ENCODE results near the gene ZC3H18. TPM values are rescaled to one million over a fixed set of nuclear protein-coding genes. Genes with fewer than 3 reads are reported as not detected.

ZC3H18 gene
- total and polyA plus RNA-seq, 10 of the 15 experiments (the other 5 are each of a cell fraction or from before 2014, with no cell fraction given) = 1.0 to 58.3 (median 22.4) TPM

- Histone ChIP-seq H3K4me3 (no peak overlapping the region), H3K9ac (ENCODE audit: control insufficient read depth, insufficient read depth, low read length) (no peak overlapping the region), H3K36me3 (ENCODE audit: control insufficient read depth in 2 of 2, insufficient read depth in 2 of 2, low read length in 1 of 2) (peaks cover 32 to 46% of the 10 kb centered on the region in 2 experiments), H3K79me2 (ENCODE audit: control insufficient read depth, insufficient read depth, low read length) (no peaks in the 10 kb centered on the region), H2AFZ (ENCODE audit: control insufficient read depth, low read depth, low read length) (no peak overlapping the region), H3K4me1 (ENCODE audit: control insufficient read depth, insufficient read depth, low read length) (no peaks in the 10 kb centered on the region; the same call in 1 of the 2 replicates), H4K20me1 (ENCODE audit: control insufficient read depth, insufficient read depth) (no peaks in the 10 kb centered on the region), H3K27ac (ENCODE audit: control insufficient read depth, insufficient read depth) (no peak overlapping the region), H3K27me3 (replicated peaks in 1 of 2; ENCODE audit: control insufficient read depth in 2 of 2, insufficient read depth in 2 of 2, low read length in 1 of 2) (no peaks in the 10 kb centered on the region), H3K9me3 (replicated peaks; ENCODE audit: control insufficient read depth, insufficient read depth, low read length) (no peaks in the 10 kb centered on the region), H3K4me2 (ENCODE audit: control insufficient read depth, insufficient read depth) (no peak overlapping the region)
- no peak for DNase-seq (ENCODE audit: low read depth, low spot score)
- no peak for ATAC-seq
- ChIA-PET SMC1A (ENCODE audit: uncharacterized antibody, unreplicated experiment) (no interaction called here), RAD21 (ENCODE audit: unreplicated experiment) (no interaction called here), POLR2A (interaction anchor here (0.6 kb wide), 1 partner anchor 73 kb away, joined by 4 read pairs; no protein-coding TSS in a partner anchor), CTCF (no interaction called here)
- FAIRE-seq = no peak
- in situ Hi-C loops (cut with MboI) = no loop called here
- intact Hi-C loops (cut with micrococcal nuclease; ENCODE audit: unreplicated experiment) = no loop called here
- BruUV-seq (replicated peaks) = no TSS peak
- WGBS (ENCODE audit: insufficient coverage, insufficient replicate concordance, low lambda C conversion rate, missing lambda C conversion rate) = 96% methylated on average over 7 of the region's 7 CpGs
- TF ChIP-seq SMARCA5 (IDR thresholded peaks at IDR 0.05) (no peak), NFXL1 (IDR thresholded peaks at IDR 0.05; ENCODE audit: borderline replicate concordance) (no peak), SIX5 (IDR thresholded peaks at IDR 0.05; ENCODE audit: low read depth, low read length, severe bottlenecking) (no peak), HCFC1 (IDR thresholded peaks at IDR 0.05; ENCODE audit: low read length) (no peak), SUPT20H (IDR thresholded peaks at IDR 0.05; ENCODE audit: borderline replicate concordance, control insufficient read depth, low read depth, low read length) (no peak), SMC3 (IDR thresholded peaks at IDR 0.05; ENCODE audit: borderline replicate concordance, low read length) (no peak), ESRRA (IDR thresholded peaks at IDR 0.05; ENCODE audit: low read length) (no peak), SP1 (IDR thresholded peaks at IDR 0.05; ENCODE audit: low read depth, low read length) (no peak)
Observed at GRCh38 chr16:88602091-88602490, 31.9 kb downstream of the ZC3H18 start.

Measured in GM12878 (cell line).